ENCODE results near the gene DNAJC16.
"Not testable (repeated sequence)": the region's sequence is repeated elsewhere in the genome, so short reads cannot be mapped to it uniquely, and the experiment has no call there.

Gene DNAJC16

DNA sequence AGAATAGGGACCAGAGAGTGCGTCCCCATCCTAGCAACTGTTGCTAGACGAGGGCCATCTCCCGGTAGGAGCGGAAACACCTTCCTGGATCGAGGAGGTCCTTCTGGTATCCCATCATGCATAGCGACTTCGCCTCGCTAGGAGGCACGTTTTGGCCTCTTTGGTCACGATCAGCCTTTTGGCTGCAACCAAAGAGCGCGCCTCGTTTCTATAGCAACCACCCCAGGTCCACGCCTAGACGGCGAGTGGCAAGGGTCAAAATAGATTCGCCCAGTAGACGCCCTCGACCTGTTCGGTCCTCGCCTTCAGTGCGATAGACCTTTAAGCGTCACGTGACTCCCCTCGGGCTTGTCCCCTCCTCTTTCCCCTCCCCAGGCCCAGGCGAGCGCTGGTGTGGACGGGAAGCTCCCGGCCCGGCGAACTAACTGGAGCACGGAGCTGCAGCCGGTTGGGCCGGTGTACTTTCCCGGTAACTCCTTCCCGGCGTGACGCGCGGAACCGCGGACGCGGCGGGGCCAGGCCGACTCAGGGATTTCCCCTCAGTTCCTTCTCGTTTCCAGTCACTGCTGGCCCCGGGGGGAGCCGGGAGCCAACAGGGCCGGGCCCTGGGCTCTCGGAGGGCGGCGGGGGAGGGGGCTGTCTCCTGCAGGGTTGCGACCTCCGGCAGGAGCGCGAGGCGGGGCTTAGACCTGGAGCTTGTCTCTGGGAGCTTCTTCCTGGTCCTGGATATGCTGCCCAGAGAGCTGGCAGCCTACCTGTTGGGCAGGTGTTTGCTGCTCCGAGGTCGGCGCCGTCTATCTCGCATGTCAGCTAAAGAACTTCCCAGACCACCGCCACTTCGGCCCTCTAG is at the start of gene DNAJC16:
Gene DNAJC16, plus strand, starts transcription at position 359 of the 850 bp plus-strand sequence. CDS start 2,258 bp downstream, outside the sequence.
- peak; percentile 100 for DNase-seq

DNA sequence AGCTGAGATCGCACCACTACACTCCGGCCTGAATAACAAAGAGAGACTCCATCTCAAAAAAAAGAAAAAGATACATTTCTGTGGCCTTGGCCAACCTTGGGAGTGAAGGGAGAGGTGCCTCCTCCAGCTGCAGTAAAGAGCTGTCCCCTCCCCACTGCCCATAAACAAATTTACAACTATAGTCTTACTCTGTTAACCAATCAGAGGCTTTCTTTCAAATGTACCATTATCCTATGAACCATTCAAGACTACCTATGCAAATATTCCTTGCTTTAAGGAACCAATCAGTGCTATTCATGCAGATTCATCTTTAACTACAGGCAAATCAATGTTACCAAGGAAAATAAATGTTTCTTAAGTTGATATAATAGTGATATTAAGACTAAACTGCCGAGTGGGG is 49.7 kb upstream of the DNAJC16 start:
- no peak for DNase-seq

DNA sequence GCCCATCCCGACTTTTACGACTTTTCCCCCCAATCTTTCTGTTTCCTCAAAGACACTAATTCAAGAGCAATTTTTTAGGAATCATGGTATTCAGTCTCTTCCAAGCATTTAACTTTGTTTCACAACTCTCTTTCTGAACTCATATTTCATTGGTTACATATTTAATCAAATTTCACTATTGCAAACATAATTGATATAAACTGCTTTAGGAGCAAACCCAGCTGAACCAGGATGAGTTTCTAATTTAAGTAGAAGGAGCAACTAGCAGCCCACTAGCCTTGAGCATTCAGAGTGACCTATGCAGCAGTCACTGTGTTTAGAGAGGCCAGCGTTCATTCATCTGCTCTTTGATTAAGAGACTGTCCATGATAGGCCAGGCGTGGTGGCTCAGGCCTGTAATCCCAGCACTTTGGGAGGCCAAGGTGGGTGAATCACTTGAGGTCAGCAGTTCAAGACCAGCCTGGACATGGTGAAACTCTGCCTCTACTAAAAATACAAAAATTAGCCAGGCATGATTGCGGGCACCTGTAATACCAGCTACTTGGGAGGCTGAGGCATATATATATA is 48.9 kb upstream of the DNAJC16 start:
- no peak for DNase-seq

DNA sequence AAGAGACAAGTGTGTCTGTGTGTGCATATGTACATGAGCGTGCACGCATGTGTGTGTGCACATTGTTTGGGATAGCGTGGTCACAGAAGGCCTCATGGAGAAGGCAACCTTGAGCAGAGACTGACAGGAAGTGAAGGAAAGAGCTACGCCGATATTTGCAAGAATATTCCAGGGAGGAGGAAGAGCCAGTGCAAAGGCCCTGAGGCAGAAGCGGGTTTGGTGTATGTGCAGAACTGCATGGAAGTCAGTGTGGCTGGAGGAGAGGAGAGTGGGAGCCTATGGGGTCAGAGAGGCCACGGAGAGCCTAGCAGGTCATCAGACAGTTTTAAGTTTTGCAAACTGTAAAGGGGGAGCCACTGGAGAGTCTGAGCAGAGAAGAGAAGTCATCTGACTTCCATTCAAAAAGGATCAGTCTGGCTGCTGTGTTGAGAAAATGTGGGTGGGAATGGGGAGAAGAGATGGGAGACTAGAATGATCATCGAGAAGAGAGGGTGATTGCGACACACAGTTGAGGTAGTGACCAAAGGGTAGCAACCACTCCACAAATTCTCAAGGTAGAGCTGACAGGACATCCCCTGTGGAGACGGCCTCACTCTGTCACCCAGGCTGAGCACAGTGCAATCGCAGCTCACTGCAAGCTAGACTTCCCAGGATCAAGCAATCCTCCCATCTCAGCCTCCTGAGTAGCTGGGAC is 46.8 kb upstream of the DNAJC16 start:
- DNase-seq = no peak

DNA sequence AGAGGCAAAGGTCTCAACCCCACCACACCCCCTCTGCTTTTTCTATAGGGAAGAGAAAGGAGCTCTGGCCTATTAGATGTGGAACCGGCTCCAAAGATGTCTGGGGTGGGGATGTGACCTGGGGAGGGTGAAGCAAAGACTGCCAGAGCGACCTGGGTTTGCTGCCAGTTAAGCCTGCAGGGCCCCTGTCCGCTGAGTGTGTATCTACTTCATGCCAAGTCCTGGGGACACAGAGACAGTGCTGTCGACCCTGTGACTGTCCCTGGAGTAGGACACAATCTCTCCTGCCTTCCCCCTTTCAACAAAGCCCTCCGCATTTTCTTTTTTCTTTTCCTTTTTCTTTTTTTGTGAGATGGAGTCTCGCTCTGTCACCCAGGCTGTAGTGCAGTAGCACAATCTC is 44.2 kb upstream of the DNAJC16 start:
- not testable (repeated sequence) for DNase-seq

DNA sequence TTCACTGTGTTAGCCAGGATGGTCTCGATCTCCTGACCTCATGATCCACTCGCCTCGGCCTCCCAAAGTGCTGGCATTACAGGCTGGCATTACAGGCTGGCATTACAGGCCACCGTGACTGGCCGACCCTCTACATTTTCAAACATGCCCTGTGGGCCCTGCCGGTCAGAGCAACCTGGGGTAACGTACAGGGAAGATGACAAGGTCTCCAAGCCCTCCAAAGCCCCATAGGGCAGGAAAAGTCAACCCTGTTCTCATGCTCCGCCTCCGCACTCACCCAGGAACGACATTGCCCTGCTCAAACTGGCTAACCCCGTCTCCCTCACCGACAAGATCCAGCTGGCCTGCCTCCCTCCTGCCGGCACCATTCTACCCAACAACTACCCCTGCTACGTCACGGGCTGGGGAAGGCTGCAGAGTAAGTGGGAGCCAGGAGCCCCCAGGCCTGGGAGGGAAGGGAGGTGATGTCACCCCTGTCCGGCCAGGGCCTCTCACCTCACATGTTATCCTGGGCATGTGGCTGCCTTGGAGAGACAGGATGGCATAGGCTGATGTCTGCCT is 43.6 kb upstream of the DNAJC16 start:
- DNase-seq = not testable (repeated sequence)

DNA sequence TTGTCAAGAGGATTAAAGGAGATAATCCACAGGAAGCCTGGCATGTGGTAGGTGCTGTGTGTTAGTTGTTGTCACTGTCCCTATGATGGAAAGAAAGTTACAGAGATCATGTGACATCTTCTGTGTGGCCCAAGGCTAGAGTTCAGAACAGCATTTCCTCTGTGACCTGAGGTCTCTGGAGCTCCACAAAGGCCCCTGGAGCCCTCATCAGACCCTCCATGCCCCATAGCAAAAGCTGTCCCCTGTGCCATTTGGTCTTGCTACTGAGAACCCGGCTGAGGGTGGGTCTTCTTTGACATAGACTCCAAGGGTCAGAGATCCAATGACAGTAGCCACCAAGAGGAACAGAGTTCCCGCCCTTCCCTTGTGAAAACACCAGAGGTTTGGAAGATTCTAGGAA is 42.7 kb upstream of the DNAJC16 start:
- no peak for DNase-seq

DNA sequence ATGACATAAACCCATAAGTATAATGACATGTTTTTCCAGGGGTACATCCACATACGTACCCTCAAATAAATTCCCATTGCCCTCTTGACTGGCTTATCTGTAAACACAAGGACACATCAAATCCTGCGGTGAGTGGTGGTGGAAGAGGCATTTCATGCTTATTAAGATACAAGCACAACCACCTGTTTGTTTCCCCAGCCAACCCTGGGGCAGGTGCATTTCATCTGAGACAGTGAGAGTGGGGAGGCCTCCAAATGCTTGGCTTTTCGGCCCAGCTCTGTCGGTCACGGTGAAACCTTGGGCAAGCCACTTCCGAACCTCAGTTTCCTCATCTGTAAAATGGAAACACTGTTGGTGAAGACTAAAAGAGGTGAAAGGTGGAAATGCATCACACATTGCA is 42.2 kb upstream of the DNAJC16 start:
- DNase-seq = not testable (repeated sequence)

DNA sequence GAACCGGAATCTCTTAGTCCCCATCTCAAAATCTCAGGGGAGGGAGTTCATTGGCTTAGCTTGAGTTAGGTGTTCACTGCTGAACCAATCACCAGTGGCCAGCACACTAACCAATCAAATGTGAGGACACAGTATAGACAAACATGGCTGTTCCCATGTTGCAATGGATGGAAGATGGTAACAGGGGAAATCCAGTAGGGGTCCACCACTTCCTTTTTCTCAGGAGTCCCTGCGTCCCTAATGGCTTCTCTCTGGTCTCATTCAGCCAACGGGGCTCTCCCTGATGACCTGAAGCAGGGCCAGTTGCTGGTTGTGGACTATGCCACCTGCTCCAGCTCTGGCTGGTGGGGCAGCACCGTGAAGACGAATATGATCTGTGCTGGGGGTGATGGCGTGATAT is 41.0 kb upstream of the DNAJC16 start:
- DNase-seq = no peak

DNA sequence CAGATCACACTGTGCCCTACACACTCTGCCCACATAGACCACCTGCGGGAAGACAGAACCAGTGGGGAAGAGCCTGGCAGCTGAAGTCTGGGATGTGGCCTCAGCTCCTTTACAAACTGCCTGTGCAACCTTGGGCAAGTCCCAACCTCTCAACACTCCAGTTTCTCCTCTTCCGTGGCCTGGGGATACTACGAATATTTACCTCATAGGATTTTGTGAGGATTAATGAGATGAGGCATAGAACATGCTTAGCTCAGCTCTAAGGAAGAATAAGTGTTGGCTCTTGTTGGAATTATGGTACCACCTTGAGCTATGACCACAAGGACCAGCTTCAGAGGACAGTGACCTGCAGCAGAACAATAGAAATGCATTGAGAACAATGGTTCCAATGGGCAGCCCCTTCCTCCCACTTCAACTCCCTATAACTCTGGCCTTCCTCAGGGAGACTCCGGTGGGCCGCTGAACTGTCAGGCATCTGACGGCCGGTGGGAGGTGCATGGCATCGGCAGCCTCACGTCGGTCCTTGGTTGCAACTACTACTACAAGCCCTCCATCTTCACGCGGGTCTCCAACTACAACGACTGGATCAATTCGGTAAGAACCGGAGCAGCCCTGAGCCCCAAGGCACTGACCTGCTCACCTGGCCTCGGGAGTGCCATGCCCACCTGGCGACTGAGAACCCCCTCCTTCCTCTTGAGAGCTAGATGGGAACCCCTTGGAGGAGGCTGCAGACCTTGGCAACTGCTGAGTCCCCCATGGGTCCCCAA is 39.6 kb upstream of the DNAJC16 start:
- DNase-seq = not testable (repeated sequence)

DNA sequence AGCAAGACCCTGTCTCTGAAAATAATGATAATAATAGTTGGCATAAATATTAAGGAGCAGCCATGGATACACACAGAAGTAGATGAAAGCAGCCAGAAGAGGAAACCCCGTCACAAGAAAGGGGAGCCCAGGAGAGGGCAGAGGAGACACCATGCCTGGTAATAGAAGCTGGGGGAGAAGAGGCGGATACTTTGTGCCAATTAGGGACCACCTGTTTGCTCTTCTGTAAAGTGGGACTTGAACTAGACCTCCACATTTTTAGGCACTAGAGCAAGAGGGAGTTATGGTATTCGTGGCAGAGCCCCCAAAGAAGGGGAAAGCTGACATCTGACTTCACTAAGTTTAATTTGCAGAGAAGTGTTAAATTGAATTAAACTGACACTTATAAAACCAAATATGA is 38.3 kb upstream of the DNAJC16 start:
- no peak for DNase-seq

DNA sequence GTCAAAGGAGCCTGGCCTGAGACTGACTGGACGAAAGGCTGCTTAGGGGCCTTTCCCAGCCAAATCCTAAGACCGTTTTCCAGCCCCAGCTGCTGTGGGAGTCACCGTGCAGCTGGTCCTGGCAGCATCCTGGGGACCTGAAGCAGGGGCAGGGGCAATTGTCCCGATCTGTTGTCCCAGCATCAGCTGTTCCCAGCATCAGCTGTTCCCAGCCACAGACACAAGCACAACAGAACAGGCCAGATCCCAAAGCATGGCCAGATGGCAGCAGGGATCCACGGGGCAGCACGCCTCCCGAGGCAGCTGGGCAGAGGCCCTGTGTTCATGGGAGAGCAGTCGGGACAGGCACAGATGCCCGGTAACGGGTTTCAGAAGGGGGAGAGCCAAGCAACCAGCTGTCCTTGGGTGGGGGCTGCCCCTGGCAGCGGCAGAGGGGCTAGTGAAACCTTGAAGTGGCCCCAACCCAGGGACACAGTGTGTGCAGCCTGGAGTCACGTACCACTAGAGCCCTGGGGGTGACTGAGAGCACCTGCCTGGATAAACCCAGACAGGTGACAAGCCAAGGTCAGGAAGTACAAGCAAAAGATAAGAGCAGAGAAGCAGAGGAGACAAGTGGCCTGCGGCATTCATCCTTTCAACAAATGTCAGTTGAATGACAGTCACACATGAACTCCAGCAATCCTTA is 37.5 kb upstream of the DNAJC16 start:
- no peak for DNase-seq

DNA sequence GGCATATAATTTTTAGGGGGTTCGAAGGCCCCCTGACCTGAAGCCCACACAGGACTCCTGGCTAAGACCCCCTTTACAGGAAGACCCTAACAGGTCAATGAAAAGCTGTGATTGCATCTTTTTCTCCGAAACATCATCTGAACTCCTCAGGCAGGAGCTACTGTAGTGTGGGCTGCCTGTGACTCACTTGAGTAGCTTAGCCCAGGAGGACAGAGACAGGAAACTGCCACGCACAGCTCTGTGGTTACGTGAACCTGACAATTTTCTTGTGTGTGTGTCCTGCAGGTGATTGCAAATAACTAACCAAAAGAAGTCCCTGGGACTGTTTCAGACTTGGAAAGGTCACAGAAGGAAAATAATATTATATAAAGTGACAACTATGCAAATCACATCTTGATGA is 35.6 kb upstream of the DNAJC16 start:
- DNase-seq = not testable (repeated sequence)

DNA sequence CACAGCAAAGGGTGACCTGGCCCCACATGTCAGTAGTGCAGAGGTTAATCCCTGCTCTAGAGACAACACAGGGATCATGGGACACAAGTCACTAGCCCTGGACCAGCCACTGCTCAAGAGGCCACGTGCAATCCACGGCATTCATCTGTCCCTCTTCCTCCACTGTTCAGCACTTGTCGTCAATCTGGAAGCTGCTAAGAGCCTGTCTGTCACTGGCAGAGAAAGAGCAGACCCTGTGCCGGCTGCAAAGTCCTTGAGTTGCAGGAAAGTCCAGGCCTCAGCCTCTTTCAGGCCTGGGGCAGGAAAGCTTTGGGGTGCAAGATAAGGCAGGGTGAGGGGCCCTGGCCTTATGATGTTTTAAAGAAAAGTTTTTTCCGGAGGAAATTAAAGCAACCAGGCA is 34.1 kb upstream of the DNAJC16 start:
- DNase-seq = no peak

DNA sequence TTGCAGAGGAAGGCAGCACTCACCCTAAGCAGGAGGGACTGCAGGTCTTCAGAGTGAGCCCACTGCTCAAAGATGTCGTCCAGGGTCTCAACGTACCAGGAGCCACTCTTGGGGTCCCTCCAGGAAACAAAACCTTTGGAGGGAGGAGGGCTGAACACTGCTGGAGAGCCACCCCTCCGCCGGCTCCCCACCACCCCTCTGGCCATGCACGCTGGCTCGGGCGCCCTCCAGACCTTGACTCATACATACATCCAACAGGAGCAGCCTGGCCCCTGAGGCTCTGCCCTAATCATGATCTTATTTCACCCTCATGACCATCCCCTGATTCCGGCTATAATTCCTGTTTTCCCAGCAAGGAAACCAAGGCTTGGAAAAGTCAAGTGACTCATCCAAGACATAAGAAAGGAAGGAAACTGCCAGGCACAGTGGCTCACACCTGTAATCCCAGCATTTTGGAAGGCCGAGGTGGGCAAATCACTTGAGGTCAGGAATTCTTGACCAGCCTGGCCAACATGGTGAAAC is 32.7 kb upstream of the DNAJC16 start:
- no peak for DNase-seq

DNA sequence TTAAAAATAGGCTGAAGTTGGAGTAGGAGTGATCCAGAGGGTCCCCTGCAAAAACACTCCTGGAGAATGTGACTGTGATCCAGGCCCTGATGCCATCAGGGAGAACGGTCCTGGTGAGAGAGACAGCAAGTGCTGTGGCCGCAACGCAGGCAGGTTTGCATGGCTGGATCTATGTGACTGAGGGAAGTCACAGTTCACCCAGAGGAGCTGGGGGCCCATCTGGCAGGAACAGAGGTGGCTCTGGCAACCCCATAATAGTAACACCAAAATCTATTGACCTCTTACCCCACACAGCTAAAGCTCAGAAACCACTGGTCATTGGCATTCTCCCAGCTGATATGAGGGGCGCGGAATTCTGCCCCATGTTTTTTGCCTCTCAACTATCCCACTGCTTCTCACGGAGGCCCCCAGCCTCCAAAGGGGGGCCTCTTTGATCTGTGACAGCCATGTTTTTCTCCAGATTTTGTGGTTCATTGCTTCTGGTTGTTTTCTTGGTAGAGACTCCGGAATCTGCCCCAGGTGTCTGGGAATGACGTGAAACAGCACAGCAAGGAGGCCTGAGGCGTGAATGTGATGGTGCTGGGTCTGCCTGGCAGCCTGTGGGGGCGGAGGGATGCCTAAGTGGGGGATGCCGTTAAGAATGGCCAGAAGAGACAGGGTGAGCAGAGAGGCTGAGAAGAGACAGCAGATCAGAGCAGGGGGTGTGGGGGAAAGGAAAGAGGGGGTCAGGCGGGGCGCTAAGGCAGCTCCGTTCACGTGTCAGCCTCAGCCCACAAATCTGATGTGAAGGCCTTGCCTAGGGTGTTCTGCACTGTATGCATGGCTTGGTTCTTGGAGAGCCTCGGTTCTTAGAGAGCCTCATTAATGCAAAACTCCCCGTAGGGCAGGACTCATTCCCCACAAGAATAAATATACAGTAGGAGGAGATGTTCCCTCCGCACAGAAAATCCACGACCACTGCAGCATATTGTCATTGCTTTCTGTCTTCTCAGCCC is 26.2 kb upstream of the DNAJC16 start:
- DNase-seq = no peak

DNA sequence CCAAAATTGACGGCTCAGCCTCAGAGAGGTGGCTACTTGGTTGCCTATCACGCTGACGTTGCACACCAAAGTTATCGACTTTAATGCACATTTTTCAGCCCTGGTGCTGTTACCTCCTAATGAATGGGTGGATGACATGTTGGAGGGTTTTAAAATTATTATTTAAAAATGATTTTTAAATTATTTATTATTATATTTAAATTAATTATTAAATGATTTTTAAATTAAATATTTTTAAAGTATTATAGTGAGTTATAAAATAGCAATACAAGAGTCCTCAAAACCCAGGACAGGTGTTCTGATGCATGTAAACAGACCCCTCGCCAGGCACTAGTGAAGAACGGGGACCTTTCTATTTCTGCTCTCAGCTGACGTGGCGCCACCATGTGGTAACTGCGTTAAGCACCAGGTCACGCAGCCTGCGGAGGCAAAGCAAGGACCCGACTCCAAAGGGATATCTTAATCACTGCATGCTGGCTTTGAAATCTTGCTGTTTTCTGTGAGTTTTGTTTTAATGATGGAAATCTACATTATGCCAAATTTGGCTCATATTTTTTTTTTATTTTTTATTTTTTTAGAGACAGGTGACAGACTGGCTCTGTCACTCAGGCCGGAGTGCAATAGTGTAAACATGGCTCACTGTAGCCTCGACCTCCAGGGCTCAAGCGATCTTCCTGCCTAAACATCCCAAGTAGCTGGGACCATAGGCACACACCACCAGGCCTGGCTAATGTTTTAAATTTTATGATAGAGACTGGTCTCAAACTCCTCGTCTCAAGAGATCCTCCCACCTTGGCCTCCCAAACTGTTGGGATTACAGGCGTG is 25.2 kb upstream of the DNAJC16 start:
- peak; percentile 67 for DNase-seq

DNA sequence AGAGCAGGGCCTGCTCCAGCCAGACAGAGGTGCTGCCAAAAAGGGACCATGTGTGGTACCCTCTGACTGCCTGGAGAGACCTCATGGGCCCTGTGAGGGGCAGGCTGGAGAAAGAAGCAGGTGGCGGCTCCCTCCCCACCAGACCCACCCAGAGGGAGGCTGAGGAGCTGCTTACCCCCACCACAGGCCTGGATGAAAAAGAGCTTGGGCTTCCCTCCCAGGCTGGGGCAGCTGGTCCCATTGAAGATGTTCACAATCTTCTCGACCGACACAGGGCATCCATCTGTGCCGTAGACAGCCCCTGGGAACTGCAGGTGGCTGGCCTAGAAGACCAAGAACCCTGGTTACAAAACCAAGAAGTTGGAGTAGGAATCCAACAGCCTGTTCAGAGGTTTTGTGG is 22.2 kb upstream of the DNAJC16 start:
- no peak for DNase-seq

DNA sequence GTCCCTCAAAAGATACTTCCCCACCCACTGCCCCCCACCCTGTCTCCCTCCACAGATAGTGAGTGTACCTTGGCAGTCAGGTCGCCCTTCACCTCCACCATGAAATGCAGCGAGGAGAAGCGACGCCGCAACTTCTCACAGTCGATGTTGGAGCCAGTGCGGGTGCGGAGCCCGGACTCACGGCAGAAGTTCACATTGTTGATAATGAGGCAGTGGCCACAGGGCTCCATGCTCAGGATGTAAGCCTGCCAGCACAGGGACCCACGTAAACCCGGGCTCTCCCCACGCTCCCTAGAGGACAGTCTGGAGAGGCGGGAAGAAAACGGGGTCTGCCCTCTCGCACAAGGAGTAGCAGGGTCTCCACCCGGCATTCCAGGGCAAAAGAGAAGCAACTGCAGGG is 19.8 kb upstream of the DNAJC16 start:
- no peak for DNase-seq

DNA sequence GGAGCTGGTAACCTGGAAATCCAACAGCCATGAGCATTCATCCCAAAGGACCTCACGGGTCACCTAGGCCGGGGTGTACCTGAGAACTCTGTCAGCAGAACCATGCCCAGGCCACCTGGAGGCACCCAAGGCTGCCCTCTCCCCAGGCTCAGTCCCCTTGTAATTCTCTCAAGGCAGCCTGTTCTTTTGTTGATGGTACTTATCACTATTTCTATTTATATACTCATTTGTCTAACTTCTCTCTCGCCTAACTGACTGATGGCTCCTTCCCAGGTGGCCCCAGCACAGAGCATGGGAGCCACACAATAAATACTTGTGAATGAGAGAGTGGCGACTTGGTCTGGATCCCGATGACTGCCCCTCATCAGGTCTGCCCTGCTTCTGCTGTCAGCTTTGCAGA is 19.4 kb upstream of the DNAJC16 start:
- DNase-seq = no peak
